GM06990 (cell line): ENCODE data around the gene CUX1.
"Not testable (repeated sequence)": the region's sequence is repeated elsewhere in the genome, so short reads cannot be mapped to it uniquely, and the experiment has no call there.

Source experiments
- DNase-seq: peaks from one replicate; pipeline ENCODE4 v3.0.0-alpha.2; 2011; ENCODE audit not compliant: insufficient read length; ENCODE audit errors: extremely low read depth
- H3K27me3 ChIP-seq: replicated peaks from 2 replicates; pipeline ENCODE4 v1.6.0; 2011; ENCODE audit warnings: low read length; ENCODE audit not compliant: control insufficient read depth, insufficient read depth
- H3K36me3 ChIP-seq: 2 replicates; pipeline ENCODE4 v1.5.1; 2011; ENCODE audit warnings: low read length; ENCODE audit not compliant: control insufficient read depth, insufficient read depth
- H3K4me3 ChIP-seq: replicated peaks from 2 replicates; pipeline ENCODE4 v1.5.1; 2011; ENCODE audit warnings: low read depth, mild to moderate bottlenecking, control low read depth, low read length
- CTCF ChIP-seq: IDR thresholded peaks from 2 replicates; pipeline ENCODE4 v1.5.1; 2011; ENCODE audit warnings: low read length, control low read depth, mild to moderate bottlenecking, inconsistent platforms; ENCODE audit not compliant: insufficient read depth, poor library complexity, severe bottlenecking

CUX1 gene

GRCh38 chr7:101845974-101846373 is 28.5 kb downstream of the CUX1 start:
- Histone ChIP-seq H3K27me3 (no peaks in the 10 kb centered on the region), H3K4me3 (no peak overlapping the region), H3K36me3 (no peaks in the 10 kb centered on the region)
- DNase-seq: no peak
- TF ChIP-seq CTCF: no peak

GRCh38 chr7:101846800-101847538 is 29.5 kb downstream of the CUX1 start:
- TF ChIP-seq CTCF: no peak
- Histone ChIP-seq H3K36me3 (no peaks in the 10 kb centered on the region), H3K4me3 (no peak overlapping the region), H3K27me3 (no peaks in the 10 kb centered on the region)
- DNase-seq: no peak

GRCh38 chr7:101848208-101848951 is 31.0 kb downstream of the CUX1 start:
- DNase-seq: no peak
- Histone ChIP-seq H3K27me3 (no peaks in the 10 kb centered on the region), H3K36me3 (no peaks in the 10 kb centered on the region), H3K4me3 (no peak overlapping the region)
- no peak for TF ChIP-seq CTCF

GRCh38 chr7:101849314-101849713 is 31.9 kb downstream of the CUX1 start:
- H3K27me3 ChIP-seq, H3K36me3 ChIP-seq: not testable (repeated sequence)

GRCh38 chr7:101852364-101852763 is 34.9 kb downstream of the CUX1 start:
- H3K36me3 ChIP-seq, DNase-seq, H3K27me3 ChIP-seq, H3K4me3 ChIP-seq: not testable (repeated sequence)

More at GRCh38 chr7:101849314-101849713, 31.9 kb downstream of the CUX1 start:
- not testable (repeated sequence) for DNase-seq, H3K4me3 ChIP-seq

GRCh38 chr7:101853684-101854083 is 36.3 kb downstream of the CUX1 start:
- no peak for DNase-seq
- Histone ChIP-seq H3K27me3 (no peaks in the 10 kb centered on the region), H3K4me3 (no peak overlapping the region), H3K36me3 (no peaks in the 10 kb centered on the region)
- no peak for TF ChIP-seq CTCF
